HepG2 (cell line): ENCODE measurements around the gene TBL3.

Experiments used
- AFF4 ChIP-seq: sonication (generic); formaldehyde crosslinking; IDR thresholded peaks from 2 replicates; pipeline ENCODE4 v1.4.0; 2020; ENCODE audit warnings: missing genetic modification reagents
- CREM ChIP-seq, 2 experiments: sonication (generic) in 1 of 2; formaldehyde crosslinking in 1 of 2; IDR thresholded peaks; 2 replicates each; pipeline versions ENCODE4 v1.4.0 to v1.6.1; 2016 to 2020; ENCODE audit warnings: antibody characterized with exemption in 1 of 2, mild to moderate bottlenecking in 1 of 2, missing genetic modification reagents in 1 of 2
- ETV5 ChIP-seq: IDR thresholded peaks from 2 replicates; pipeline ENCODE4 v1.6.1; 2018; ENCODE audit warnings: missing biosample characterization, missing genetic modification reagents, inconsistent platforms, borderline replicate concordance
- FOXP1 ChIP-seq, 2 experiments: fragments of 450-650 bp in 1 of 2; IDR thresholded peaks; 2 replicates each; pipeline ENCODE4 v1.6.1; 2017 to 2018; ENCODE audit warnings: antibody characterized with exemption in 1 of 2
- MAFG ChIP-seq: sonication (generic); formaldehyde crosslinking; IDR thresholded peaks from 2 replicates; pipeline ENCODE4 v1.5.1; 2020; ENCODE audit warnings: mild to moderate bottlenecking, missing genetic modification reagents
- PRDM15 ChIP-seq: sonication (generic); formaldehyde crosslinking; IDR thresholded peaks from 2 replicates; pipeline ENCODE4 v1.4.0; 2020; ENCODE audit warnings: missing genetic modification reagents
- RXRA ChIP-seq: sonication (generic); formaldehyde crosslinking; IDR thresholded peaks from 2 replicates; pipeline ENCODE4 v1.5.1; 2020; ENCODE audit warnings: missing genetic modification reagents
- XRCC5 ChIP-seq: fragments of 200-400 bp; formaldehyde crosslinking; optimal IDR thresholded peaks from 2 replicates; pipeline ENCODE3; 2017; ENCODE audit warnings: mild to moderate bottlenecking, low read length
- ZNF331 ChIP-seq: sonication (generic); formaldehyde crosslinking; IDR thresholded peaks from 2 replicates; pipeline ENCODE4 v1.4.0; 2020; ENCODE audit warnings: missing genetic modification reagents
- ZNF7 ChIP-seq: IDR thresholded peaks from 2 replicates; pipeline ENCODE4 v1.6.1; 2016; ENCODE audit warnings: missing biosample characterization, missing genetic modification reagents

DNA sequence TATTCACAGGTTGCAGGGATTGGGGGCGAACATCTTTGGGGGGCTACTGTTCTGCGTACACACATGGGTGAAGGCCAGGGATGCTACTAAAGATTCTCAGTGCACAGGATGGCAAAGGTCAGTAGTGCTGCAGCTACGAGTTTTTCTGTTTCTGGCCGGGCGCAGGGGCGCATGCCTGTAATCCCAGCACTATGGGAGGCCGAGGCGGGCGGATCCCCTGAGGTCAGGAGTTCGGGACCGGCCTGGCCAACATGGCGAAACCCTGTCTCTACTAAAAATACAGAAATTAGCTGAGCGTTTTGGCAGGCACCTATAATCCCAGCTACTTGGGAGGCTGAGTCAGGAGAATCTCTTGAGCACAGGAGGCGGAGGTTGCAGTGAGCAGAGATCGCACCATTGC lies 41.7 kb downstream of the TBL3 start:
- TF ChIP-seq MAFG (CRISPR knock-in tag) (no peak), ETV5 (CRISPR knock-in tag) (no peak), ZNF331 (CRISPR knock-in tag) (no peak), XRCC5 (no peak), AFF4 (CRISPR knock-in tag) (no peak), CREM (IDR thresholded peaks at IDR 0.05) (no peak), CREM (CRISPR knock-in tag; IDR thresholded peaks at IDR 0.05) (no peak), ZNF7 (no peak), FOXP1 (IDR thresholded peaks at IDR 0.05) (no peak), FOXP1 (CRISPR knock-in tag; IDR thresholded peaks at IDR 0.05) (no peak), RXRA (CRISPR knock-in tag) (no peak), PRDM15 (CRISPR knock-in tag) (no peak)
